Fibroblast of lung (primary cell): Measurements from ENCODE around the gene CALM3.

Experiments used
- EZH2 ChIP-seq: IDR thresholded peaks from 2 replicates; pipeline ENCODE4 v1.5.1; 2012; ENCODE audit warnings: low read length, control low read depth, mild to moderate bottlenecking; ENCODE audit errors: missing control alignments
- TF ChIP-seq, protein P1 (sequence below), 2 donors: IDR thresholded peaks in 1 of 2; conservative IDR thresholded peaks in 1 of 2; 1 replicate in 1 of 2; 2 replicates in 1 of 2; pipeline ENCODE4 v1.5.1; 2011 to 2012; ENCODE audit warnings: low read length in 2 of 2, control low read depth in 1 of 2, inconsistent platforms in 1 of 2, low read depth in 1 of 2, mild to moderate bottlenecking in 1 of 2

DNA sequence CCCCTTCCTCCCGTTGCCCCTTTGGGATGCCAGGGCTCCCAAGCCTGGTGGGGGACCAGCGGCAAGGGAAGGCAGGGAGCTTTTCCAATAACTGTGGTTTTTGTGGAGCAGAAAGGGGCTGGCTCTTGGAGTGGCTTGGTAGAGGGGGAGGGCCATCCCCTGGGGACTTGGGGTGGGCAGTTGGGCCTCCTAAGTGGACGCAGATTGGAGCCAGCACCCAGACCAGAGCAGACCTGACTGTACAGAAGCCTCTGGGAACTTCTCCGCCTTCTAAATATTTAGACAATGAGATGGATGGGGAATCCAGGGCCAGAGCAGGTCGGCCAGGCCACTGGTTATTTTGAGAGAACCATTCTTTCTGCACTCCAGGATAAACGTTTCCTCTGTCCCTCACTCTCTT, 19.6 kb downstream of the CALM3 start:
- TF ChIP-seq, protein P1, sequence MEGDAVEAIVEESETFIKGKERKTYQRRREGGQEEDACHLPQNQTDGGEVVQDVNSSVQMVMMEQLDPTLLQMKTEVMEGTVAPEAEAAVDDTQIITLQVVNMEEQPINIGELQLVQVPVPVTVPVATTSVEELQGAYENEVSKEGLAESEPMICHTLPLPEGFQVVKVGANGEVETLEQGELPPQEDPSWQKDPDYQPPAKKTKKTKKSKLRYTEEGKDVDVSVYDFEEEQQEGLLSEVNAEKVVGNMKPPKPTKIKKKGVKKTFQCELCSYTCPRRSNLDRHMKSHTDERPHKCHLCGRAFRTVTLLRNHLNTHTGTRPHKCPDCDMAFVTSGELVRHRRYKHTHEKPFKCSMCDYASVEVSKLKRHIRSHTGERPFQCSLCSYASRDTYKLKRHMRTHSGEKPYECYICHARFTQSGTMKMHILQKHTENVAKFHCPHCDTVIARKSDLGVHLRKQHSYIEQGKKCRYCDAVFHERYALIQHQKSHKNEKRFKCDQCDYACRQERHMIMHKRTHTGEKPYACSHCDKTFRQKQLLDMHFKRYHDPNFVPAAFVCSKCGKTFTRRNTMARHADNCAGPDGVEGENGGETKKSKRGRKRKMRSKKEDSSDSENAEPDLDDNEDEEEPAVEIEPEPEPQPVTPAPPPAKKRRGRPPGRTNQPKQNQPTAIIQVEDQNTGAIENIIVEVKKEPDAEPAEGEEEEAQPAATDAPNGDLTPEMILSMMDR (conservative IDR thresholded peaks at IDR 0.05 in 1 of 2, IDR thresholded peaks at IDR 0.05 in 1 of 2; ENCODE audit: low read depth in 1 of 2, low read length in 2 of 2), result no peak
- no peak for TF ChIP-seq EZH2
